GM08714 (cell line): ENCODE measurements around the gene APBB2.
"Not testable (repeated sequence)": the region's sequence is repeated elsewhere in the genome, so short reads cannot be mapped to it uniquely, and the experiment has no call there.

Experiments used
- H3K4me3 ChIP-seq: fragments of 200-500 bp; sonication (Bioruptor generic); 2 replicates; pipeline ENCODE4 v1.5.1; 2014; ENCODE audit warnings: mild to moderate bottlenecking, low read length, inconsistent platforms
- ZNF274 ChIP-seq: IDR thresholded peaks from 2 replicates; pipeline ENCODE4 v1.6.1; 2012; ENCODE audit warnings: mild to moderate bottlenecking, low read depth, low read length

APBB2 gene

GRCh38 chr4:41025824-41026223, 188.5 kb downstream of the APBB2 start:
- no peak overlapping the region for H3K4me3 ChIP-seq
- TF ChIP-seq ZNF274 = no peak

DNA sequence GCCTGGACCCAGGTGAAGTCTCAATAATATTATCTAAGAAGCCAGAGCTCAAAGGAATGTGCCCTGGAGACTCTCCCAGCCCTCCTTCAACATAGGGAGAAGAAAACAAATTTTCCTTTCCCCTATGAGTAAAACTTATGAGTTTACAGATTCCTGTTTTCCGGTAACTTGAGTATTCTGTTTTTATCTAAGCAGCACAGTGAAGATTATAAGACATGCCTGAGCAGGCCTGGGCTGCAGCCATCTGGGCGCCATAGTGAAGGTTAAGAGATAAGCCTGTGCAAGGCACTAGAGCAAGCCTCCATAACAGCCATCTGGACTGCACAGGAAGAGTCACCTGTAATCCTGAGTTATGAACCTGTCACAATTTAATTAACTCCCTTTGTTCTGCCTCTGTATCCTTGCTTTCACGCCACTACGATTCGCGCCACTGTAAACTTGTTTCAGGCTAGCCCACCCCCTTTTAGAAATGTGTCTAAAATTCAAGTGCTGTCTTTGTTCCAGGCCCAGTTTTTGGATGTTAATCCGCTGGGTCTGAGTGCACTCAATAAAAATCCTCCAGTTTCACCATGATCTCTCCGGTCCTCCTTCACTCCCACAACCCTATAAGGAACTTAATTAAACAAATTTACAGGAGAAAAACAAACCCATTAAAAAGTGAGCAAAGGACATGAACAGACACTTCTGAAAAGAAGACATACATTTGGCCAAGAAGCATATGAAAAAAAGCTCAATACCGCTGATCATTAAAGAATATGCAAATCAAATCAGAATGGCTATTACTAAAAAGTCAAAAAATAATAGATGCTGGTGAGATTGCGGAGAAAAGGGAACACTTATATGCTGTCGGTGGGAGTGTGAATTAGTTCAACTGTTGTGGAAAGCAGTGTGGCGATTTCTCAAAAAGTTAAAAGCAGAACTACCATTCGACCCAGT, 189.5 kb downstream of the APBB2 start:
- no peak for TF ChIP-seq ZNF274
- H3K4me3 ChIP-seq = no peak overlapping the region

GRCh38 chr4:41022116-41022515, 192.2 kb downstream of the APBB2 start:
- no peak overlapping the region for H3K4me3 ChIP-seq
- TF ChIP-seq ZNF274 = no peak

GRCh38 chr4:41015016-41015675, 199.2 kb downstream of the APBB2 start:
- TF ChIP-seq ZNF274 = no peak
- no peak overlapping the region for H3K4me3 ChIP-seq

- H3K4me3 ChIP-seq = no peak overlapping the region
- TF ChIP-seq ZNF274 = no peak
Measured at GRCh38 chr4:41014158-41014557, 200.2 kb downstream of the APBB2 start.

DNA sequence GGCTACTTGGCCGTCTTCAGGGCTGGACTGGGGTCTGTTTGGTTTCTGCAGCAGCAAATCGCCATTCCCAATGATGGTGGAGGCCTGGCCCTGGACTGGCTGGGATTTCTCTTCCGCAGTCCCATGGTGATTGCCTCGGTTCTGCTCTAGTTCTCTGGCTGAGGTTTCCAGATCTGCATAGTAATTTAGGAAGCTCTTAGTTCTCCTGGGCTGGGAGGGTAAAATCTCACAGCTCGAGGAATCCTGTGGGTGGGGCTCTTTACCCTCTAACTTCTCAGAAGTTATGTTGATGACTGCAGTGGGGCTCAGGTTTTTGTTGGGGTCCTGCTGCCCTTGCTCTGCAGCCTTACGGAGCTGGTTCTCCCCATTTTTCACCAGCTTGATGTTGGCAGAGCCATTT, 200.6 kb downstream of the APBB2 start:
- no peak for TF ChIP-seq ZNF274
- H3K4me3 ChIP-seq = no peak overlapping the region

DNA sequence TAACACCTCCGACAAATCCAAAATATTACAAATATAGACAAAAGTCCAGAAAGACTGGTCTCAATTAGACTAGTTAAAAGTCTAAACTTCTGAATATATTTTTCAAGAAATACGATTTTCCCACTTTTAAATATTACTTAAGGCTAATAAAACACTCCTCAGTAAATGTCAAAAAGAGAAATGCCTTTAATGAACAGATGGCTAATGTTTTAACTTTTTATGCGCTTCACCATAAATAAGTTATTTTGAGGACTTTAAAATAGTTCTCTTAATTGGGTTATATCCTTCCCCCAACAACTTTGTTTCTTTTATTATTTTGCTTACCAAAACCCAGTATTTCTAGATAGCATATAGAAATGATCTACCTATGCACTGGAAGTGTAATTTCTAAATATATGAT, 201.4 kb downstream of the APBB2 start:
- no peak for TF ChIP-seq ZNF274
- H3K4me3 ChIP-seq = no peak overlapping the region

GRCh38 chr4:41012293-41012692, 202.0 kb downstream of the APBB2 start:
- no peak for TF ChIP-seq ZNF274

DNA sequence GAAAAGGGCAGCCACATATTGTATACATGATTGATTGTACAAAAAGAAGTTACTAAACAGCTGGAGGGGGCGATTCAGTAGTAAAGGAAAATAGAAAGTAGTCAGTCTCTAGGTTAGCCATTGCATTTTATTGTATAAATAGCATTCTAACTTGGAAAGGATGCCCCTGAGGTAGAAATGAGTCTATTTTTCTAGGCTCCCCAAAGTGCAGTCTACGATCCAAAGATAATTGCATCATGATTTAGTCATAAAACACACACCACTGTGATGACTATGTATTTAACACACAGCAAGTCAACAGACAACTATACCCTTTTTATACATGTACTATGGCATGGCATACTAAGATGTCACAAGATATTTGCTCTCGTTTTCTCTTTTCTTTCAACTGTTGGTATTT, 204.9 kb downstream of the APBB2 start:
- H3K4me3 ChIP-seq = no peak overlapping the region
- no peak for TF ChIP-seq ZNF274

More at GRCh38 chr4:41012293-41012692, 202.0 kb downstream of the APBB2 start:
- H3K4me3 ChIP-seq = no peak overlapping the region

- no peak for TF ChIP-seq ZNF274
- no peak overlapping the region for H3K4me3 ChIP-seq
Measured at GRCh38 chr4:41006141-41006540, 208.2 kb downstream of the APBB2 start.

DNA sequence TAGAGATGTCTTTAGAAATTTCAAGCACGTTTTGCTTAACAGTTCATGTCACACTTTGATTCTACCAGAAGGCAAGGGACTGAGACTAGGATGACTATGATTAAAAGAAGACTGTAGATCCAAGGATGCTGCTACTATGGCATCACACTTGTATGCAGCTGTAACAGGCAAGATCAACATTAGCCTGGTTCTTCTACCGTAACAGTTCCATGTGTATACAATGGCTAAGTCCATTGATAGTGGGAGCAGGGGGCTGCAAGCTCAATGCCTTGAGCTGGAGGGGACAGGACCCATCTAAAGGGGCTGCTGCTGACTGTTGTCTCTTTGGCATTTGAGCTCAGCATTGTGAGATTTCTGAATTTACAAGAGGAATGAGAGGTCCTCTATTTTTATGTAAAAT, 212.0 kb downstream of the APBB2 start:
- no peak for TF ChIP-seq ZNF274
- H3K4me3 ChIP-seq = no peak overlapping the region

DNA sequence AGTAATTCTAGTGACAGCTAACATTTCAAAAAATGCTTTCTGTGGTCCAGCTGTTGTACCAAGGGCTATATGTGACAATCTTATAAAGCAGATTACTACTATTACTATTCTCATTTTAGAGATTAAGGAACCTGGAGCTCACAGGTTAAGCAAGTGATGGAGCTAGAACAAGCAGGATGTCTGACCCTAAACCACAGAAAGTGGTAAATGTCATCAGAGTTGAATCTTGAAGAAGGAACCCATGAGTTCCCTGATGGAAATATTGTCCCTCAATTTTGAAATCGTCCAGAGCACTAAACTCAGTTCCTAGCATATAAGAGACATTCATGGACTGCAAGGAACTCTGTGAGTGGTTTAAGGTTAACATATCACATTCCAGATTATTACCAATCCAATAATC, 214.0 kb downstream of the APBB2 start:
- TF ChIP-seq ZNF274 = no peak
- no peak overlapping the region for H3K4me3 ChIP-seq

DNA sequence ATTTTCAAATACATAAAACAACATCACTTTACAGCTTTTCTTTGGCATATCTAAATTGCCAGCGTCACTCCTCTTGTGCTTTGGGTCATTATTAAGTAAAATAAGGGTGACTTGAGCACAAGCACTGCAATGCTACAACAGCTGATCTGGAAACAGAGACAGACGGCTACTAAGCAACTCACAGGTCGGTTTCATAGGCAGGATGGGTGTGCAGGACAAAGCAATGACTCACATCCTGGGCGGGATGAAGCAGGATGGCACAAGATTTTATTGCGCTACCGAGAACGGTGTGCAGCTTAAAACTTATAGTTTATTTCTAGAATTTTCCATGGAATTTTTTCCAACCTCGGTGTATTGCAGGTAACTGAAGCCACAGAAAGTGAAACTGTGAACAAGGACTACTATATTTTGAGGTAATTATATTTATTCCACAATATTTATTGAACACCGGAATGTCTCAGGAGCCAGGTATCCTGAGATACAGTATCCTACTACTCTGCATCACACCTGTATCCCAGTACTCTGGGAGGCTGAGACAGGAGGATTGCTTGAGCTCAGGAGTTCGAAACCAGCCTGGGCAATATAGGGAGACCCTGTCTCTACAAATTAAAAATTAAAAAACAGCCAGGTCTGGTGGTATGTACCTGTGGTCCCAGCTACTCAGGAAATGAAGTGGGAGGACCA, 215.5 kb downstream of the APBB2 start:
- H3K4me3 ChIP-seq = no peak overlapping the region
- TF ChIP-seq ZNF274 = no peak

GRCh38 chr4:40995850-40996249, 218.5 kb downstream of the APBB2 start:
- no peak overlapping the region for H3K4me3 ChIP-seq
- no peak for TF ChIP-seq ZNF274

DNA sequence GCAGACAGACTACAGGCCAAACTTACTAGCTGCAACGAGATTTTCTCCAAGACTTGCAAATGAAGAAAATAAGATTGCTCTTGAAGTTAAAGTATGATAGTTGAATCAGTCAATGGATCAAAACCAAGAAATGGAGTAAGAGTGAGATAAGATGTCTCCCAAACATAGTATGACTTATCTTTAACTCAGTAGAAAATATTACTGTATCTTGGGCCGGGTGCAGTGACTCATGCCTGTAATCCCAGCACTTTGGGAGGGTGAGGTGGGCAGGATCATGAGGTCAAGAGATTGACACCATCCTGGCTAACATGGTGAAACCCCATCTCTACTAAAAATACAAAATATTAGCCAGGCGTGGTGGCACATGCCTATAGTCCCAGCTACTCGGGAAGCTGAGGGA, 220.0 kb downstream of the APBB2 start:
- H3K4me3 ChIP-seq = not testable (repeated sequence)

GRCh38 chr4:40993296-40993693, 221.0 kb downstream of the APBB2 start:
- not testable (repeated sequence) for H3K4me3 ChIP-seq
